GM18499 (cell line): ENCODE measurements around the gene SLC49A4.
"Not testable (repeated sequence)": the region's sequence is repeated elsewhere in the genome, so short reads cannot be mapped to it uniquely, and the experiment has no call there.

Source experiments
- ATAC-seq: cut with Tn5 transposase; IDR thresholded peaks from one replicate; pipeline ENCODE4 v1.9.1; 2021; ENCODE audit warnings: moderate number of reproducible peaks; ENCODE audit not compliant: insufficient read depth, unreplicated experiment

The SLC49A4 gene

DNA sequence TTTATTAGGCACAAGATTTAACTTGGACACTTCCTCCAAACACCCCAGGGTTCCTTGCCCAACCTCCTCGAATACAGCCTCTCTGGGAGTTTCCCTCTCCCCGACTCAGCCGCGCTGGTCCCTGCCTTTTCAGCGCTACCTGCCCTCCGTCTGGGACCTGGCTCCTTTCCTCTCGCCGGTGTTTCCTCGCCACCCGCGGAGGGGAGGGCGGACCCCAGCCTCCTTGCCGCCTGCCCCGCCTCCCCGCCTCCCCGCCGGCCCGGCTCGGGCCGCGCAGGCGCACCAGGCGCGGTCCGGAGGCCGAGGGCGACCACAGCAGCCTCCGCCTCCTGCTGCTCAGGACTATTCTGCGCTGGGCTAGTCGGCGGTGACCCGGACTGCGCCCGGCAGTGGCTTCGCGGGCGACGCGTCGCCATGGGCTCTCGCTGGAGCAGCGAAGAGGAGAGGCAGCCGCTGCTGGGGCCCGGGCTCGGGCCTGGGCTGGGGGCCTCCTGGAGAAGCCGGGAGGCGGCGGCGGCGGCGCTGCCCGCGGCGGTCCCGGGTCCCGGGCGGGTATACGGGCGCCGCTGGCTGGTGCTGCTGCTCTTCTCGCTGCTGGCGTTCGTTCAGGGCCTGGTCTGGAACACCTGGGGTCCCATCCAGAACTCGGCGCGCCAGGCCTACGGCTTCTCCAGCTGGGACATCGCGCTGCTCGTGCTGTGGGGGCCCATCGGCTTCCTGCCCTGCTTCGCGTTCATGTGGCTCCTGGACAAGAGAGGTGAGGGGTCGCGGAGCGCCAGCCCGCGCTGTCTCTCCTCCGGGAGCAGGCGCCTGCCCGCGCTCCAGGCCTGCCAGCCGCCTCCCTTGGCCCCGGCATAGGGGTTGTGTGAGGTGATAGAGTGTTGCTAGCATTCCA lies at the start of gene SLC49A4:
Gene SLC49A4, plus strand, starts transcription at position 291 of the 895 bp plus-strand sequence. Its CDS starts 124 bp downstream, at position 415.
- peak; percentile 41 for ATAC-seq

DNA sequence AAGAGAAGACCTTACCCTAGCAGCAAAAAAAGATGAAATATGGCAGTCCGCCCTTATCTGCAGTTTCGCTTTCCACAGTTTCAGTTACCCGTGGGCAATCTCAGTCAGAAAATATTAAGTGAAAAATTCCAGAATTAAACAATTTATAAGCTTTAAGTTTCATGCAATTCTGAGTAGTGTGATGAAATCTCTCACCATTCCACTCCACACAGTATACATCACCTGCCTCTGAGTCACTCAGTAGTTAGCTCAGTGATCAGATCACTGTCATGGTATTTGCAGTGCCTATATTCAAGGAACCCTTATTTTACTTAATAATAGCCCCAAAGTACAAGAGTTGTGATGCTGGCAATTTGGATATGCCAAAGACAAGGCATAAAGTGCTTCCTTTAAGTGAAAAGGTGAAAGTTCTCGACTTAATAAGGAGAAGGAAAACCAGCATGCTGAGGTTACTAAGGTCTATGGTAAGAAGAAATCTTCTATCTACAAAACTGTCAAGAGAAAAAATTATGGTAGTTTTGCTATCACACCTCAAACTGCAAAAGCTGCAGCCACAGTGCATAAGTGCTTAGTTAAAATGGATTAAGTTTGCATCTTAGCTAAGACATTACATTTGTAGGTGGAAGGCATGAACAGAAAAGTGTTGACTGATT lies 49.4 kb upstream of the SLC49A4 start:
- ATAC-seq, result no peak

DNA sequence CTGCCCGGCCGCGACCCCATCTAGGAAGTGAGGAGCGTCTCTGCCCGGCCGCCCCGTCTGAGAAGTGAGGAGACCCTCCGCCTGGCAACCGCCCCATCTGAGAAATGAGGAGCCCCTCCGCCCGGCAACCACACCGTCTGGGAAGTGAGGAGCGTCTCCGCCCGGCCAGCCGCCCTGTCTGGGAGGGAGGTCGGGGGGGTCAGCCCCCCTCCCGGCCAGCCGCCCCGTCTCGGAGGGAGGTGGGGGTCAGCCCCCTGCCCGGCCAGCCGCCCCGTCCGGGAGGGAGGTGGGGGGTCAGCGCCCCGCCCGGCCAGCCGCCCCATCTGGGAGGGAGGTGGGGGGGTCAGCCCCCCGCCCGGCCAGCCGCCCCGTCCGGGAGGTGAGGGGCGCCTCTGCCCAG lies 47.6 kb upstream of the SLC49A4 start:
- ATAC-seq, result not testable (repeated sequence)

DNA sequence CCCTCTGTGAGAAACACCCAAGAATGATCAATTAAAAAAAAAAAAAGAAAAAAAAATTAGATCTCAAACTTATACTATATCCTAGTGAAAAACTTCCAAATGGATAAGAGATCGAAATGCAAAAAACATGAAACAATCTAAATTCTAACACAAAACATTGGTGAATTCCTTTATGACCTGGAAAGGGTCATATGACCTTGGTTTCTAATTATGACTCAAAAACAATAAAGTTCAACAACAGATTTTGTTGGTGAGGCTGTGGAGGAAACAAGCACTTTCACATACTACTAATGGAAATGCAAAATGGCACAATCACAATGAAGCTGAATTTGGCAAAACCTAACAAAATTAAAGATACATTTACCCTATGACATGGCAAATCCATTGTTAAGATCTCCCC lies 46.5 kb upstream of the SLC49A4 start:
- no peak for ATAC-seq

DNA sequence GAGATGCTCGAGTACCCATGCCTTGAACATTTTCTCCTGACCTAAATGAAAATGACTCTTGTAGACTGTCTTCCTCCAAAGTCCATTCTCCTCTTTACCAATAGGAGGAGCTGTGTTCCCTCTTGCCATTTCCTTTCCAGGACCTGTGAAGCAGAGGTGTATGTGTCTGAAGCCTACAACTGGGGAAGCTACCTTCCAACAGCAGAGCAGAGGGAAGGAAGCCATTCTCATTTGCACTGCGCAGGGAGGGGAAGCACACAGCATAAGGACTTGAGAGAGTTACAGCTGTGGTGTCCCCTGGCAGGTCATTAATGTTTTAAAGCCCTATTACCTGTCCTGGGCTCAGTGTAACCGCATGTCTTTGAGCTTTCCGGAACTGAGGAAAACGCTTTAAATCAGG lies 39.9 kb upstream of the SLC49A4 start:
- peak; percentile 75 for ATAC-seq

- no peak for ATAC-seq
Measured at GRCh38 chr3:122755491-122755890, 39.4 kb upstream of the SLC49A4 start.

GRCh38 chr3:122758877-122759560 lies 35.9 kb upstream of the SLC49A4 start:
- ATAC-seq, result no peak

DNA sequence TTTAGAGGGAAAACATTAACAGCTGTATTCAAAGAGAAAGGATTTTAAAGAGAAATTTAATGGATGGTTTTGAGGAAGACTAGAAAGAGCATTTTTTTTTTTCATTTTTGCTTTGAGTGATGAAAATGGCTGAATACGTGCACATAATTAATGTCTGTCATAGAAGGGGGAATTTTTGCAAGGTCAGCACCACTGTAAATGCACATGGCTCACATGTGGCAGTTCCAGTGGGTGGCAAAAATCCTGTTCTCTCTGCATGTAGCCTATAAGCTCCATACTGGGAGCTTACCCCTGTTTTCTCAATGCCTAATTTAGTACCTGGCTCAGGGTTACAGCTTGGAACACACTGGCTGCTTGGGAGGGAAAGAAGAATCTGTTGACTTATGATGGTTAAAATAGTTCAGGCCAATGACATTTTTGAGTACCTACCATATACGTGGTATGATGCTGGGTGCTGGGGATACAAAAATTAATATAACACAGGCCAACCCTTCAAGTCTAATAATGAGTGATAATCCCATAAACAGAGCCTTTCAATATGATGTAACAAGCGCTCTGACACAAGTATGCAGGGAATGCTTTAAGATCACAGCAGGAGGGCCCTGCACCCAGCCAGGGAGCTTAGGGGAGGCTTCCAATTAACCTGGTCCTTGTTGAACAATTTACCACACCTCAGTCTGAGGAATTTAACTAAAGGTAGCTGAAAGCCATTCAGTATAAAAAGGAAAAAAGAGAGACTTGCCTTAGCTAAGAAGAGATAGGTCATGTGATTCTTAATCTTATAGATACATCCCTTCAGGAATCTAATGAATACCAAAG lies 34.2 kb upstream of the SLC49A4 start:
- ATAC-seq, result no peak

GRCh38 chr3:122766430-122766829 lies 28.4 kb upstream of the SLC49A4 start:
- ATAC-seq, result no peak

- no peak for ATAC-seq
Measured at GRCh38 chr3:122767540-122768372, 27.1 kb upstream of the SLC49A4 start.

DNA sequence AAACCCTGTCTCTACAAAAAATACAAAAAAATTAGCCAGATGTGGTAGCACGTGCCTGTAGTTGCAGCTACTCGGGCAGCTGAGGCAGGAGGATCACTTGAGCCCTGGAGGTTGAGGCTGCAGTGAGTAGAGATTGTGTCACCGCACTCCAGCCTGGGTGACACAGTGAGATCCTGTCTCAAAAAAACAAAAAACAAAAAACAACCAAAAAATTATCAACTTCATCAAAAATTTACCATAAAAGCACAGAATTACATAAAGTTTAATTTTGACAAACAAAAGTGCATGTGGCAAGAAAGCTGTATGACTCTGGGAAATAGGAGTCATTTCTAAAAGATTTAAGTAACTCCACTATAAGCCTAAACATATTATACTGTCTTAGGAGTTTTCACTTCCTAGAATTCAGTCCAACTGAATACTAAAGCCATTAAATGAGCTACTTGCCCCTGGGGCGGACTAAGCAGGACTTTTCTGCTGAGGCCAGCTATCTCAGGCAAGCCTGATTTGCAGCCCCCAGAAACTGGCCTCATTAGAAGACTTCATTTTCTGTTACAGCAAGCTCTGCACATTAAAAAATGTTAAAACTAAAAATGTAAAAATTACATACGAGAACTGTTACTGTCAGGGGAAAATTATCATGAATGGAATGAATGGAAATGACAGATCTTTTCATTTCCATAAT lies 24.2 kb upstream of the SLC49A4 start:
- no peak for ATAC-seq

DNA sequence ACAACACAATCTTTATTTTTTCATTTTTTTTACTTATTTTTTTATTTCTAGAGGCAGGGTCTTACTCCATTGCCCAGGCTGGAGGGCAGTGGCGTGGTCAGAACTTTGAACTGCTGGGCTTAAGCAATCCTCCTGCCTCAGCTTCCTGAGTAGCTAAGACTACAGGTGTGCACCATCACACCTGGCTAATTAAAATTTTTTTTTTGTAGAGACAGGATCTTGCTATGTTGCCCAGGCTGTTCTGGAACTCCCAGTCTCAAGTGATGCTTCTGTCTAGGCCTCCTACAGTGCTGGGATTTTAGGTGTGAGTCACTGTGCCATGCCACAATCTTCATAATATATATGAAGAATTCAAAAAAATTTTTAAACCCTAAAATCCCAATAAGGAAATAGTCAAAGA lies 22.0 kb upstream of the SLC49A4 start:
- no peak for ATAC-seq

DNA sequence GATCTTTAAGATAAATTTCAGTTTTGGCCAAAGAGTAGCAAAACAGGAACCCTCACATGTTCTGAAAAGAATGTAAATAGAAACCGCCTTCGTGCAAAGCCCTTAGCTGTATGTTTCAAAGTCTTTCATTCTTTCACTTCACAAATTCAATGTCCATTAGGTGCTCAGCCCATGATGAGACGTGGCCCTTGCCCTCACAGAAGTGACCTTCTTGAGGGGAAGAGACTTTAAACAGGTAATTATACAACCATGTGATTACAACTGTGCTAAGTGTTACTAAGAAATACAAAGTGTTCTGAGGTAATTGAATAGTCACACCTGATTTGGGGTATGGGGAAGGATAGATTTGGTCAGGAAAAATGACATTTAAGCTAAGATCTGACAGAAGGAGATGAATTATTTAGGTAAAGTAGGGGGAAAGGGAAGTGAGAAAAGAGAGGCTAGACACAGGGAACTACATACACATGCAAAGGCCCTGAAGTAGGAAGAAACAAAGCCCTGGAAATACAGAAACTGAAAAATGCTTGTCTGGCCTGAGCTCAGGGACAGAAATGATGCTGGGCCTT lies 20.8 kb upstream of the SLC49A4 start:
- no peak for ATAC-seq

DNA sequence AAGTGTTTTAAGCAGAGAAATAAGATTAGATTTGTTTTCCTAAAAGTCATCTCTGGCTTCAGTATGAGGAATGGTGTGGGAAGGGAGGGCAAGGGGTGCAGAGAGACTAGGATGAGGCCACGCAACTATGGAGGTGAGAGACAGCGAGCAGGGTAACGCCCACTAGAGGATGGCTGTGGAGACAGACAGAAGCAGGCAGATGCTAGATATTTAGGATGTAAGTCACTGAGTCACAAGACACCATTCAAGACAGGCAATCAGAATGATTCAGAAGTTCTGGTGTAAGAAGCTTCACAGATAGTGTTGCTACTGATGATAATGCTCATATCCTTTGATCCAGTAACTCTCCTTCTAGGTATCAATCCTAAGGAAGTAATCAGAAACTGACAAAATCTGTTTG lies 20.3 kb upstream of the SLC49A4 start:
- ATAC-seq, result no peak

GRCh38 chr3:122776675-122777468 lies 18.0 kb upstream of the SLC49A4 start:
- no peak for ATAC-seq

DNA sequence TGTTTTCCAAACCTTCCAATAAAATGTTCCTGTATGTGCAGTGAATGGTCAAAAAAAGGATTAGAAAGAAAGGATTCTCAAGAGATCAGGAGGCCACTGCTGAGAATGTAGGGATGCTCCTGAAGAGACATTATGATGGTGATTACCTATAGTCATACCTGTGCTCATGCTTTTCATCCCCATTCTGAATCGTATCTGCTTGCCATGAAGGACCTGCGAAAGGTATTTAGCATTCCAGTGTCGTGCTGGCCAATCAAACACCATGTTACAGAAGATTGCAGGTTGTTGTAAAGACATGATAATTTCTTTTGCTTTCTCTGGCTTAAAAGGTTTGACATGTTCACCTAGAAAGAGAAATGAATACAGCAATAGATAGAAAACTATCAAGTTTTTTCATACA lies 17.3 kb upstream of the SLC49A4 start:
- ATAC-seq, result no peak

DNA sequence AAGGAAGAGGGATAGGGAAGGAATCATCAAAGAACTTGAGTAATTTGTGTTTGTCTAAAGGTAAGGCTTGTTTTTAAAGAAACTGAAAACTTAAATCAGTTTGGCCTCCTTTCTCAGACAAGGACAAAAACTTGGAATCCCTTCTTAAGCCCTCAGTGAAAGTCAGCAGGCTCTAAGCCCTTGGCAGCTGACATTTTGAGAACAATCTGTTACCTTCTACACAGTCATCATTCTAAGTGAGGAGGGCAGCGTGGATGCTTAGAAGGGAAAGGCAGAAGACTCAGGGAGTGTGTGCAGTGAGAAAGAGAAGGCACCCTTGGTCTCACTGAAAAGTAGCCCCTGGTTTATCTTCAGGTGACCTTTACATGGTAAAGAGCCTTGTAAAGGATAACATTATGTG lies 12.1 kb upstream of the SLC49A4 start:
- ATAC-seq, result no peak

DNA sequence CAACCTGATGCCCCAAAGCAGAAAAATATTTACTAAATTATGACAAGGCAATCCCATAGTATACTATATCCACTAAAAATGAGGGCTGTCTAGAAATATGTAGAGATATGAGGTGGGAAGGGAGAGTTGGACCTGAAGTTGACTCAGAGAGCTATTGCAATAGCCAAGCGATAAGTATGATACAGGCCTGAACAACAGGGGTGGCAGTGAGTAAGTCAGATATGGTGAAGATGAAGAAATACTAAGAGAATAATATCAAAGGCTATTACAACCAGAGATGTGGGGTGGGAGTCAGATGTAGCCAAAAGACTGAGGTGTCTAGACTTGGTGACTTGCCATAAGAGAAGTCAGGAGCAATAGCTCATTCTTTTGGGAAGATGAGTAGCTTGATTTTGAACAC lies 10.4 kb upstream of the SLC49A4 start:
- no peak for ATAC-seq
